ENCODE data around the gene ZNF786. TPM values are rescaled to one million over a fixed set of nuclear protein-coding genes. Genes with fewer than 3 reads are reported as not detected.

The ZNF786 gene
- total and polyA plus RNA-seq, 9 of the 15 experiments (the other 6 are each of a cell fraction or from before 2014, with no cell fraction given): 0.31 to 5.4 (median 3.0) TPM

- TF ChIP-seq RAD21 (CRISPR knock-in tag; conservative IDR thresholded peaks at IDR 0.05 in 1 of 2, IDR thresholded peaks at IDR 0.05 in 1 of 2): peak; percentile 92 to 98
- TF ChIP-seq ZNF766 (CRISPR knock-in tag; conservative IDR thresholded peaks at IDR 0.05): 0 out of 2 replicates have a peak, but pooled peaks have one; percentile 44
- peak; percentile 79 for TF ChIP-seq REST (IDR thresholded peaks at IDR 0.05; ENCODE audit: borderline replicate concordance)
- TF ChIP-seq REST (CRISPR knock-in tag; IDR thresholded peaks at IDR 0.05; ENCODE audit: low read depth): peak; percentile 66; the same call in 1 of the 2 replicates
- no peak for TF ChIP-seq CUX1 (CRISPR knock-in tag; IDR thresholded peaks at IDR 0.05)
- 0 out of 2 replicates have a peak, but pooled peaks have one; percentile 33 for TF ChIP-seq ZNF165 (CRISPR knock-in tag; IDR thresholded peaks at IDR 0.05; ENCODE audit: borderline replicate concordance)
- TF ChIP-seq CREM (IDR thresholded peaks at IDR 0.05; ENCODE audit: low read depth): peak; percentile 73
- TF ChIP-seq CREB5 (CRISPR knock-in tag; IDR thresholded peaks at IDR 0.05): no peak
- no peak for TF ChIP-seq CCAR2 (IDR thresholded peaks at IDR 0.05; ENCODE audit: low read depth, low read length)
- no peak for TF ChIP-seq FOSL1 (tag; conservative IDR thresholded peaks at IDR 0.05)
- peak in 1 of 2 experiments; percentile 84; a peak in 1 of 4 replicates for TF ChIP-seq FOXA3 (CRISPR knock-in tag; conservative IDR thresholded peaks at IDR 0.05 in 1 of 2, IDR thresholded peaks at IDR 0.05 in 1 of 2)
These were observed at the start of gene ZNF786 (continued) for GRCh38 chr7:149090397-149091195.
